Esophagus squamous epithelium (tissue), 4 donors: Measurements from ENCODE around the gene DCDC2B.

Experiments
- POLR2A ChIP-seq, 4 donors: fragments of 450-650 bp; IDR thresholded peaks; one replicate each; pipeline ENCODE4 v1.6.1; 2017; ENCODE audit warnings: antibody characterized with exemption in 4 of 4, mild to moderate bottlenecking in 4 of 4, moderate library complexity in 3 of 4
- TF ChIP-seq, protein P1 (sequence below), 6 experiments: fragments of 450-650 bp in 4 of 6; fragments of 200-600 bp in 2 of 6; sonication (generic) in 2 of 6; IDR thresholded peaks; one replicate each; pipeline ENCODE4 v1.5.1; 2016 to 2019; ENCODE audit warnings: antibody characterized with exemption in 6 of 6, mild to moderate bottlenecking in 4 of 6, moderate library complexity in 4 of 6

GRCh38 chr1:32221980-32222755 lies 13.3 kb downstream of the DCDC2B start, which contains the start of the genes EIF3I and TMEM234:
- TF ChIP-seq, protein P1, sequence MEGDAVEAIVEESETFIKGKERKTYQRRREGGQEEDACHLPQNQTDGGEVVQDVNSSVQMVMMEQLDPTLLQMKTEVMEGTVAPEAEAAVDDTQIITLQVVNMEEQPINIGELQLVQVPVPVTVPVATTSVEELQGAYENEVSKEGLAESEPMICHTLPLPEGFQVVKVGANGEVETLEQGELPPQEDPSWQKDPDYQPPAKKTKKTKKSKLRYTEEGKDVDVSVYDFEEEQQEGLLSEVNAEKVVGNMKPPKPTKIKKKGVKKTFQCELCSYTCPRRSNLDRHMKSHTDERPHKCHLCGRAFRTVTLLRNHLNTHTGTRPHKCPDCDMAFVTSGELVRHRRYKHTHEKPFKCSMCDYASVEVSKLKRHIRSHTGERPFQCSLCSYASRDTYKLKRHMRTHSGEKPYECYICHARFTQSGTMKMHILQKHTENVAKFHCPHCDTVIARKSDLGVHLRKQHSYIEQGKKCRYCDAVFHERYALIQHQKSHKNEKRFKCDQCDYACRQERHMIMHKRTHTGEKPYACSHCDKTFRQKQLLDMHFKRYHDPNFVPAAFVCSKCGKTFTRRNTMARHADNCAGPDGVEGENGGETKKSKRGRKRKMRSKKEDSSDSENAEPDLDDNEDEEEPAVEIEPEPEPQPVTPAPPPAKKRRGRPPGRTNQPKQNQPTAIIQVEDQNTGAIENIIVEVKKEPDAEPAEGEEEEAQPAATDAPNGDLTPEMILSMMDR (IDR thresholded peaks at IDR 0.05) = peak in 1 of 6 experiments; percentile 8
- peak in 3 of 4 donors; percentile 30 to 76 (median 54) for TF ChIP-seq POLR2A (IDR thresholded peaks at IDR 0.05)
